NOMO-1 treated with dmso at 0.1 percent for 144 hours (cell line): ENCODE measurements around the gene COX4I2.
A peak's percentile ranks its signal among the peaks of the same experiment; 100 is the strongest.
"Not testable (repeated sequence)": the region's sequence is repeated elsewhere in the genome, so short reads cannot be mapped to it uniquely, and the experiment has no call there.

Experiments
- DNase-seq: peaks from one replicate; lab custom pipeline; 2025; ENCODE audit not compliant: unreplicated experiment; lab: John Stamatoyannopoulos, UW

COX4I2 gene

GRCh38 chr20:31653561-31653960 lies 15.8 kb downstream of the COX4I2 start:
- DNase-seq, result no peak

DNA sequence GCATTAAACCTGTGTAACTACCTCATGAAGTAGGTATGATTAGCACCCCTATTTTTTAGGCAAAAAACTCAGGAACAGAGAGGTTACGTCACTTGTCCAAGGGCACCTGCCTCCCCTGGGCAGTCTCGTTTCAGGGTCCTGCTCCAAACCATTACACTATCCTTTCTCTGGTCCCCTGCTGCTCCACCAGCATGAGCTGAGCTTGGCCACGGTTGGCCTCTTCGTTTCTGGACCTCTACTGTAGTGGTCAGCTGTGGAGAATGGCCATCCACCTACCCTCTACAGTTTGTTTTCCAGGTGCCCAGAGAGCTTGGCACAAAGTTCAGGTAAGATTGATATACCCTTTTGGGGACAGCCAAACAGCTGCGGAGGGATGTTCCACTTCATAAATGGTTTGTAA lies 16.8 kb downstream of the COX4I2 start:
- no peak for DNase-seq

DNA sequence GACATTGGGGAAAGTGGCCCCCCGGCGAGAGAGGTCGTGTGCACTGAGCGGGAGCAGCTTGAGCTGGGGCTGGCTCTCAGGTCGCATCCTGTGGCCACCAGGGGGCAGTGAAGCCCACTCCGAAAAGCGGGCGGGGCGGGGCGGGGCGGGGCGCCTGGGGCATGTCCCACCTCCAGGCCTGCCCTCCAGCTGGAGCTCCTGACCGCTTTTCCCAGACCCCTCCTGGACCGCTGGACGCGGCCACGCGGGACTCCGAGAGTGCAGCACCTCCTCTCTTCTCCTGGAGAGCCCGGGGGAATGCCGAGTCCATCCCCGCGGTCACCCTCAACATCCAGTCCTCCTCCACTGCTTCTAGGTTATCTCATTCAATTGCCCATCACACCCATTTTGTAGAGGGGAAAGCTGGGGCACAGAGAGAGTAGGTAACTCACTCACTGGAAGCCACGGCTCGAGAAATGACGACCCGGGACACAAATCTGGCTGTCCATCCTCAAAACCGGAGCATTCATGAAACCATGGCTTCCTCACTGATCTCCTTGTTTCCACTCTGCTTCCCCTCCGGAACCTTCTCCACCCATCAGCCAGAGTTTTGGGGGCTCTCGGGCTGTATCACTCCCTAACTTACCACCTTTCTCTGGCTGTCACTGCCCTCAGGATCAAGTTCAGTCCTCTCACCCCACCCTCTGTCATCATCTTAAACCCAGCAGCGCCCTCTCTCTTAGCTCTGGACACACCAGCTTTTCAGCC lies 24.1 kb downstream of the COX4I2 start:
- DNase-seq, result no peak

GRCh38 chr20:31662372-31662854 lies 24.7 kb downstream of the COX4I2 start:
- no peak for DNase-seq

- no peak for DNase-seq
Measured at GRCh38 chr20:31663524-31663837, 25.8 kb downstream of the COX4I2 start.

GRCh38 chr20:31663838-31664695 lies 26.4 kb downstream of the COX4I2 start:
- DNase-seq, result no peak

DNA sequence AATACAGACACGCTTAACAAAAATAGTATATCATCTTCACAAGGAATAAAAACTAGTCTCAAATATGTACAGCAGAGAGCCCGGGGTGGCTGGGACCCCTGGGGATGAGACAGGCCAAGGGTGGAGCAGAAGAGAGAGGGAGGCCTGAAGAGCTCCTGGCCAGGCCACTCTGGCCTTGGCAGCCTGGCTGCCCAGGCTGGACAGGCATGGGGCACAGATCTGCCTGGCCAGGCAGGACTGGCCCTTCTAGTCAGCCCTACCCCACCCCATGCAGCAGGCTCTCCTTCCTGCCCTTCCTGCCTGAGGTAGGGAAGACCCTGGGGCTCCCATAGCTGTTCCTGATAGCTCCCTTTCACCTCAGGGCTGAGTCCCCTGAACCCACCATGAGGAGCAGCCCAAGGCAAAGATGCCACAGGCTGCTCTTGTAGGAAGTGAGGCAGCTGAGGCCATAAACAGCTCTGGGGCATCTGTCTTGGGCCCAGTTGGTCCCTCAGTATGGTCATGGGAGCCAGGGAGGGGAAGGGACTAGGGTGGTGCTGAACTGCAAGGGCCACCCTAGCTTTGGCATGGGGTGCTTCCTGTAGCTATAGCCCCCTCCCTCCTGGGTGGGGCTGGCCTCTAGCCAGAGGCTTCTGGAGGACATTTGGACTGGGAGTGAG lies 27.1 kb downstream of the COX4I2 start:
- DNase-seq, result no peak

GRCh38 chr20:31665753-31666152 lies 28.0 kb downstream of the COX4I2 start:
- DNase-seq, result no peak

GRCh38 chr20:31666258-31667042 lies 28.7 kb downstream of the COX4I2 start:
- no peak for DNase-seq

GRCh38 chr20:31667315-31668285 lies 29.9 kb downstream of the COX4I2 start:
- DNase-seq, result peak; percentile 14

DNA sequence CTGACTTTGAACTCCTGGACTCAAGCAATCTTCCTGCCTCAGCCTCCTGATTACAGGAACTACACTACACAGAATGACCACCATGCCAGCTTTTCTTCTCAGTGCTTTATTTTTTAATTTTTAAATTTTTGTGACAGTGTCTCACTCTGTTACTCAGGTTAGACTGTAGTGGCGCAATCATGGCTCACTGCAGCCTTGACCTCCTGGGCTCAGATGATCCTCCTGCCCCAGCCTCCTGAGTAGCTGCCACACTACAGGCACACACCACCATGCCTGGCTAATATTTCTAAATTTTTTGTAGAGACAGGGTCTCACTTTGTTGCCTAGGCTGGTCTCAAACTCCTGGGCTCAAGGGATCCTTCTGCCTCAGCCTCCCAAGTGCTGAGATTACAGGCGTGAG lies 31.2 kb downstream of the COX4I2 start:
- DNase-seq, result not testable (repeated sequence)

DNA sequence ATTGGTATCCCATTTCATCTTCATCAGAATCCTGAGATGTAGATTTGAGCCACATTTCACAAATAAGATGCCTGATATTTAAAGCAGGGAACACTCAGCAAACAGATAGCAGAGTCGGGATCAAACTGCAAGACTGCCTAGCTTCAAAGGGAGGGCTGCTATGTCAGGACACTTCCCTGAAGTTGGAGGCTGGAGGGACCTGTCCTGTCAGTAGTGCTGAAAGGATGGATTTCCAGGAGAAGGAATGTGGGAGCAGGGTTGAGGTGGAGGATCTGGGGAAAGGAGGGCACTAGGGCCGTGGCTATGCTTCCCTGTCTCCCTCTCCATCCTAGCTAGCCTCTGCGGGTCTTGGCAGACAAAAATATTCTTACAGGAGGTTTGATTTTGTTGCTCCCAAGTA lies 32.2 kb downstream of the COX4I2 start:
- no peak for DNase-seq

GRCh38 chr20:31670371-31671228 lies 32.9 kb downstream of the COX4I2 start:
- DNase-seq, result no peak

GRCh38 chr20:31671324-31671723 lies 33.6 kb downstream of the COX4I2 start:
- DNase-seq, result no peak

GRCh38 chr20:31673435-31673834 lies 35.7 kb downstream of the COX4I2 start:
- DNase-seq, result no peak

DNA sequence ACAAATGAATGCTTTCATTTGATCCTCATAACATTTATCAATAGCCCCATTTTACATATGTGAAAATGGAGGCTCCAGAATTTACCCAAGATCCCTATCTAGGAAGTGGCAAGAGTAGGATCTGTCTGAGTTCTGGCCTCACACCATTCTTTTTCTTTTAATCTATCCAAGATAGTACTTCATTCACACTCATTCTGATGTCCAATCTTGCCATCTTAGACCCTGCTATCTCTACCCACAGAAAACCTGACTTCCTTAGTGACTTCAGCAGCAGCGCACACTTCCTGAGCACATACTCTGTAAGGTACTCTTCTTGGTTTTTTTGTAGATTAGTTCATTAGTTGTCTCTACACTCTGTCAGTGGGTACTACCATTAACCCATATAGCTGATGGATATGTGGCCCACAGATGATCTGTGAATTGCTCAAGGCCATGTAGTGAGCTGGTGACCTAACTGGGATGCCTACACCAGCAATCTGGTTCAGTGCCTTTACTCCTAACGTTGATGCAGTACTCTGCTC lies 36.3 kb downstream of the COX4I2 start:
- DNase-seq, result no peak

- DNase-seq, result peak; percentile 82
Measured at GRCh38 chr20:31674895-31675827, 37.4 kb downstream of the COX4I2 start.
